ENCODE data around the gene FDPS. TPM values are rescaled to one million over a fixed set of nuclear protein-coding genes. Genes with fewer than 3 reads are reported as not detected.

Gene FDPS
- total RNA-seq, 1 experiment from 2014 or later = 269 TPM

- no peaks in the 10 kb centered on the region for H3K9me3 ChIP-seq (ENCODE audit: control insufficient read depth in 1 of 2, insufficient read depth in 1 of 2, low read depth in 1 of 2, low read length in 2 of 2)
- intact Hi-C loops (cut with micrococcal nuclease) = no loop called here
- RAD21 ChIA-PET (ENCODE audit: low non-redundant PET in 1 of 2, low total read pairs in 2 of 2, uncharacterized antibody in 2 of 2, unreplicated experiment in 2 of 2) = no interaction called here
- H3K4me2 ChIP-seq (ENCODE audit: low read length) = no peak overlapping the region
- DNase-seq (ENCODE audit: low read depth, low spot score) (no peak), ATAC-seq (no peak)
- H3K27ac ChIP-seq (ENCODE audit: low read depth, low read length) = no peak overlapping the region
- H3K36me3 ChIP-seq (ENCODE audit: control insufficient read depth in 1 of 2, insufficient read depth in 2 of 2, low read length in 2 of 2) = no peaks in the 10 kb centered on the region
- no peaks in the 10 kb centered on the region for H4K20me1 ChIP-seq (ENCODE audit: insufficient read depth)
- POLR2A ChIA-PET = no interaction called here
- H3K79me2 ChIP-seq (ENCODE audit: insufficient read depth, low read length) = no peaks in the 10 kb centered on the region
- H3K9ac ChIP-seq (ENCODE audit: low read length) = no peak overlapping the region
- TF ChIP-seq REST (IDR thresholded peaks at IDR 0.05; ENCODE audit: low read depth) = no peak
- no peak for TF ChIP-seq JUND (IDR thresholded peaks at IDR 0.05)
- TF ChIP-seq ZNF274 (IDR thresholded peaks at IDR 0.05; ENCODE audit: low read depth, low read length) = no peak
- no peak for TF ChIP-seq SIN3A (IDR thresholded peaks at IDR 0.05; ENCODE audit: low read depth)
- TF ChIP-seq CBX3 (IDR thresholded peaks at IDR 0.05; ENCODE audit: low read depth) = no peak
- TF ChIP-seq EGR1 (IDR thresholded peaks at IDR 0.05; ENCODE audit: low read depth) = no peak
- no peak overlapping the region for H2AFZ ChIP-seq (ENCODE audit: low read depth, low read length, poor library complexity, severe bottlenecking)
- no peaks in the 10 kb centered on the region; a peak in 1 of 4 replicates for H3K4me1 ChIP-seq (ENCODE audit: control insufficient read depth in 1 of 2, insufficient read depth in 2 of 2, low read length in 2 of 2)
- H3K27me3 ChIP-seq (ENCODE audit: insufficient read depth, low read length) = no peaks in the 10 kb centered on the region
- no peaks in the 10 kb centered on the region for H3K9me2 ChIP-seq (ENCODE audit: insufficient read depth)
- CTCF ChIA-PET = no interaction called here
- no TSS peak for BruUV-seq (replicated peaks)
- no peak overlapping the region for H3K4me3 ChIP-seq (replicated peaks in 1 of 2; ENCODE audit: low read depth in 1 of 2, low read length in 2 of 2)
Measured at GRCh38 chr1:155294520-155295182, 14.0 kb upstream of the FDPS start.
